GM19467 (cell line): ENCODE data around the gene SLC23A2.
"Not testable (repeated sequence)": the region's sequence is repeated elsewhere in the genome, so short reads cannot be mapped to it uniquely, and the experiment has no call there.

Source experiments
- ATAC-seq: cut with Tn5 transposase; IDR thresholded peaks from one replicate; pipeline ENCODE4 v1.9.1; 2021; ENCODE audit warnings: mild to moderate bottlenecking, moderate library complexity; ENCODE audit not compliant: unreplicated experiment

SLC23A2 gene

GRCh38 chr20:4883051-4883450 is 118.3 kb downstream of the SLC23A2 start:
- no peak for ATAC-seq

GRCh38 chr20:4881006-4881730 is 120.1 kb downstream of the SLC23A2 start:
- no peak for ATAC-seq

GRCh38 chr20:4880051-4880450 is 121.3 kb downstream of the SLC23A2 start:
- ATAC-seq: no peak

GRCh38 chr20:4878099-4878498 is 123.2 kb downstream of the SLC23A2 start:
- not testable (repeated sequence) for ATAC-seq

GRCh38 chr20:4876731-4877130 is 124.6 kb downstream of the SLC23A2 start:
- ATAC-seq: no peak

GRCh38 chr20:4876301-4876700 is 125.0 kb downstream of the SLC23A2 start:
- ATAC-seq: no peak

GRCh38 chr20:4875578-4876067 is 125.7 kb downstream of the SLC23A2 start:
- no peak for ATAC-seq

GRCh38 chr20:4873396-4873795 is 127.9 kb downstream of the SLC23A2 start:
- ATAC-seq: no peak

- no peak for ATAC-seq
Measured at GRCh38 chr20:4871486-4871885, 129.8 kb downstream of the SLC23A2 start.

GRCh38 chr20:4870906-4871305 is 130.4 kb downstream of the SLC23A2 start:
- no peak for ATAC-seq

GRCh38 chr20:4869290-4870193 is 131.8 kb downstream of the SLC23A2 start:
- ATAC-seq: no peak

GRCh38 chr20:4867051-4867450 is 134.3 kb downstream of the SLC23A2 start:
- ATAC-seq: no peak

- no peak for ATAC-seq
Measured at GRCh38 chr20:4866429-4866828, 134.9 kb downstream of the SLC23A2 start.

- no peak for ATAC-seq
Measured at GRCh38 chr20:4864311-4864752, 137.0 kb downstream of the SLC23A2 start.

- no peak for ATAC-seq
Measured at GRCh38 chr20:4862661-4863060, 138.6 kb downstream of the SLC23A2 start.

GRCh38 chr20:4861961-4862360 is 139.3 kb downstream of the SLC23A2 start:
- ATAC-seq: no peak

GRCh38 chr20:4858000-4858399 is 143.3 kb downstream of the SLC23A2 start:
- ATAC-seq: no peak

GRCh38 chr20:4856022-4856755 is 145.1 kb downstream of the SLC23A2 start:
- ATAC-seq: no peak

- ATAC-seq: no peak
Measured at GRCh38 chr20:4855555-4855954, 145.8 kb downstream of the SLC23A2 start.

GRCh38 chr20:4855097-4855496 is 146.2 kb downstream of the SLC23A2 start:
- no peak for ATAC-seq

- ATAC-seq: no peak
Measured at GRCh38 chr20:4854561-4854901, 146.8 kb downstream of the SLC23A2 start.
